MM.1S (cell line): ENCODE measurements around the gene HOXA2.

Source experiments
- EZH2 ChIP-seq: fragments of 300-600 bp; sonication (generic); optimal IDR thresholded peaks from 2 replicates; pipeline ENCODE3; 2017; ENCODE audit warnings: low read depth, mild to moderate bottlenecking, antibody characterized with exemption, low read length, mixed read lengths
- TF ChIP-seq, protein P1 (sequence below): fragments of 300-600 bp; sonication (generic); IDR thresholded peaks from 2 replicates; pipeline ENCODE4 v1.5.1; 2016; ENCODE audit warnings: antibody characterized with exemption, low read length, mixed read lengths

DNA sequence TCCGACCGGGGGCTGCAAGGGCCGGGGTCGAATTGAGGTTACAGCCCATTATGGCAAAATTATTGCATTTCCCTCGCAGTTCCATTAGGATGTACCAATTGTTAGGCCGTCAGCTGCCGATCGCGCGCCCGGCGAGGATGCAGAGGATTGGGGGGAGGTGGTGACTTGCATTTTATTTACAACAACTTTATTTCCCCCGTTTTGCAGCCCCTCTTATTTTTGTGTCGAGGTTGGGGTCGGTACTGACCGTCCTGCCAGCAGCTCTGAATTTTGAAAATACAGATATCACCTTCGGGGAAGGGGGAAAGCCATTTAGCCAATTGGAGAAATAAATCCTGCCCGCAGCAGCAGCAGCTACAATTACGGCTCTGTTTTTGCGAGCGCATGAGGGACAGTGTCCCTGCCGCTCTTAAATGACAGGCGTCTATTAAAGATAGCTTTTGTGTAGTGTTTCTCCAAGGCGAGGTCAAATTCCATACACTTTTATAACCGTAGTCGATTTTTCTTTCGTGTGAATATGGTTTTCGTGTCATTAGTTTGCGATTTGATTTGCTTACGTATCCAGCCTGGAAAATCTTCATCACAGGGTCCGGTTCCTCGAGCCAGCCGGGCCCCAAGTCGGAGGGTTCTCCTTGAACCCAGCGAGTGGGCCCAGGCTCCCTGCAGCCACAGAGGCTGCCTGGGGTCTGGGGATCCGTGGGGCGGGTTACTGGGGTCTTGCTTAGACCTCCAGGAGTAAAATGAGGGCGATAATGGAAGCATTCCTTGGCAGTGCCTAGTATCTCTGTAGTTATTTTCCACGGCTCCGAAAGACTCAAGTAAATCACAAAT is 41.7 kb upstream of the HOXA2 start:
- TF ChIP-seq EZH2, result no peak
- TF ChIP-seq, protein P1, sequence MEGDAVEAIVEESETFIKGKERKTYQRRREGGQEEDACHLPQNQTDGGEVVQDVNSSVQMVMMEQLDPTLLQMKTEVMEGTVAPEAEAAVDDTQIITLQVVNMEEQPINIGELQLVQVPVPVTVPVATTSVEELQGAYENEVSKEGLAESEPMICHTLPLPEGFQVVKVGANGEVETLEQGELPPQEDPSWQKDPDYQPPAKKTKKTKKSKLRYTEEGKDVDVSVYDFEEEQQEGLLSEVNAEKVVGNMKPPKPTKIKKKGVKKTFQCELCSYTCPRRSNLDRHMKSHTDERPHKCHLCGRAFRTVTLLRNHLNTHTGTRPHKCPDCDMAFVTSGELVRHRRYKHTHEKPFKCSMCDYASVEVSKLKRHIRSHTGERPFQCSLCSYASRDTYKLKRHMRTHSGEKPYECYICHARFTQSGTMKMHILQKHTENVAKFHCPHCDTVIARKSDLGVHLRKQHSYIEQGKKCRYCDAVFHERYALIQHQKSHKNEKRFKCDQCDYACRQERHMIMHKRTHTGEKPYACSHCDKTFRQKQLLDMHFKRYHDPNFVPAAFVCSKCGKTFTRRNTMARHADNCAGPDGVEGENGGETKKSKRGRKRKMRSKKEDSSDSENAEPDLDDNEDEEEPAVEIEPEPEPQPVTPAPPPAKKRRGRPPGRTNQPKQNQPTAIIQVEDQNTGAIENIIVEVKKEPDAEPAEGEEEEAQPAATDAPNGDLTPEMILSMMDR, result no peak
